GM13976 (cell line): ENCODE data around the gene RUSC2.

ENCODE experiments used
- DNase-seq: peaks from one replicate; pipeline ENCODE4 v3.0.0; 2012; ENCODE audit warnings: low spot score
- in situ Hi-C: fragments of 300-500 bp; cut with MboI; formaldehyde crosslinking; loops from one replicate; pipeline ENCODE4 v1.12.0; 2022; ENCODE audit warnings: low sequenced_read_pairs, mixed read lengths, inconsistent platforms; ENCODE audit not compliant: unreplicated experiment
- TF ChIP-seq, protein P1 (sequence below): IDR thresholded peaks from 2 replicates; pipeline ENCODE4 v1.5.1; 2012; ENCODE audit warnings: borderline replicate concordance, mild to moderate bottlenecking; ENCODE audit not compliant: insufficient read depth; ENCODE audit errors: extremely low read depth, missing control alignments, control extremely low read depth

Gene RUSC2

DNA sequence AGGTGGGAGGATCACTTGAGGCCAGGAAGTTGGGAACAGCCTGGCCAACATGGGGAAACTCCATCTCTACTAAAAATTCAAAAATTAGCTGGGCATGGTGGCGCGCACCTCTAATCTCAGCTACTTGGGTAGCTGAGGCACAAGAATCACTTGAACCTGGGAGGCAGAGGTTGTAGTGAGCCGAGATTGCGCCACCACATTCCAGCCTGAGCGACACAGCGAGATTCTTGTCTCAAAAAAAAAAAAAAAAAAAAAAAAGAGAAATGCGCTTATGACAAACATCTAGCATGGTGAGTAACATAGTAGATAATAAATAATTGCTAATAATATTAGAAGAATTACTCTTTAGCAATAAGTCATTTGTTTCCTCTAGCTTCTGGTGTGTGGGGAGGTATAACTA, 25.9 kb downstream of the RUSC2 start:
- in situ Hi-C loops, result no loop called here
- TF ChIP-seq, protein P1, sequence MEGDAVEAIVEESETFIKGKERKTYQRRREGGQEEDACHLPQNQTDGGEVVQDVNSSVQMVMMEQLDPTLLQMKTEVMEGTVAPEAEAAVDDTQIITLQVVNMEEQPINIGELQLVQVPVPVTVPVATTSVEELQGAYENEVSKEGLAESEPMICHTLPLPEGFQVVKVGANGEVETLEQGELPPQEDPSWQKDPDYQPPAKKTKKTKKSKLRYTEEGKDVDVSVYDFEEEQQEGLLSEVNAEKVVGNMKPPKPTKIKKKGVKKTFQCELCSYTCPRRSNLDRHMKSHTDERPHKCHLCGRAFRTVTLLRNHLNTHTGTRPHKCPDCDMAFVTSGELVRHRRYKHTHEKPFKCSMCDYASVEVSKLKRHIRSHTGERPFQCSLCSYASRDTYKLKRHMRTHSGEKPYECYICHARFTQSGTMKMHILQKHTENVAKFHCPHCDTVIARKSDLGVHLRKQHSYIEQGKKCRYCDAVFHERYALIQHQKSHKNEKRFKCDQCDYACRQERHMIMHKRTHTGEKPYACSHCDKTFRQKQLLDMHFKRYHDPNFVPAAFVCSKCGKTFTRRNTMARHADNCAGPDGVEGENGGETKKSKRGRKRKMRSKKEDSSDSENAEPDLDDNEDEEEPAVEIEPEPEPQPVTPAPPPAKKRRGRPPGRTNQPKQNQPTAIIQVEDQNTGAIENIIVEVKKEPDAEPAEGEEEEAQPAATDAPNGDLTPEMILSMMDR, result no peak
- DNase-seq, result no peak

DNA sequence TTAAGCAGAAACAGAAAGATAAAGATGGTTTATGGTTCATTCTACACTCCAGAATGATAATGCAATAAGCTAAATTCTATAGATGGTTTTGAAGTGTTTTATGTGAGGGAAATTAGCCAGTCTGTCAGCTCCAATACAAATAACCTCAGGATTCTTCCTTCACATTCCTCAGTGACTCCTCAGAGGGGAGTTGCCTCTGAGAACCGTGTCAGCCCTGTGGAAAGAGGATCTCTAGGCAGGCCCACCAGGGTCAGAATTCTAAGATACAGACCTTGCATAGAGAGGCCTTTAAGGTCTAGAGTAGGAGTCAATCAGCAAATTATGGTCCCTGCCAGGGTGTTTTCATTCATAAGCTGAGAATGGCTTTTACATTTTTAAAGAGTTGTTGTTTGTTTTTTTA, 26.6 kb downstream of the RUSC2 start:
- TF ChIP-seq, protein P1, result no peak
- no peak for DNase-seq
- in situ Hi-C loops, result no loop called here

DNA sequence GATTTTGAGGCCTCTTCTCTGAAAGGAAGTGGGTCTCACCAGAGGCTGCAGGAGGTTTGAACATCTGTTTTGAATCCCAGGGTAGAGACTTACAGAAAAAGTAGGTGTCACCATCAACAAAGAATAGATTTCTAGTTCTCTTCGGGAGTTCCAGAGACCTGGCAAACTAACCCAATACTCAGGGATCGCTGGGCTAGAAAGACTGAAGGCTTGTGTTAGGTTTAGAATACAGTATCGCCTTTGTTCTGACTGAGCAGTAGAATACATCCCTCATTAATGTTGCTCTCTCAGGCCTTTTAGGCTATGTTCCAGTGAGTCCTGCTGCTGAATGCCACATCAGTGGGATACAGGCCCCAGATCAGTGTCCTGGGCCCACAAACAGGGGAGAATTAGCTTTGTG, 27.2 kb downstream of the RUSC2 start:
- DNase-seq, result no peak
- TF ChIP-seq, protein P1, result no peak
- in situ Hi-C loops, result no loop called here

DNA sequence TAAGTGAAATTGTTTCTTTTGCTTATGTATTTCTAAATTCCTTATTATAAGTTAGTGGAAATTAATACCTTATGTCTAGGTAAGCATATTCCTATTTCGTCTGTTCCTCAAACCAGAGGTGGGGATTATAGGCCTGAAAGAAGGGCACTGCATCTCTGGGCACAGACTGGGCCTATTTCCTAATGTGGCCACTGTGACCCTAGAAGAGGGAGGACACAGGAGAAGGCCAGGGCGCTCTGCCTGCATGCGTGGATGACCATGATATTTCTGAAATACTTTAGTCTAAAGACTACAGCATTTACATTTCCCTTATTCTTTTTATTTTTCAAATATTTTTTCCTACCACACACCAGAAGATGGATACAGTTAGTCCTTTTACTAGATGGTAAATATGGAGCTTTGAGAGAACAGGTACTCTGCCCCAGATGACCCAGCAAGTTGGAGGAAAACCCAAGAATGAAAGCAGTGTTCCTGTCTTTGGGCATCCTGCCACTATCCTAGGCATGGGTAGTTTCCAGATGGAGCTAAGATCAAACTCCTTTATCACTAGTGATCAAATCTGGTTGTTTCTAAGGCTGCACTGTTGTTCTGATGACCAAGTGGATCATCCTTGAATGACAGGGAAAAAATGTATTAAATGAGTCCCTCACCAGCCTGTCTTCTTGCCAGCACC, 27.8 kb downstream of the RUSC2 start:
- TF ChIP-seq, protein P1, result no peak
- in situ Hi-C loops, result no loop called here
- no peak for DNase-seq

DNA sequence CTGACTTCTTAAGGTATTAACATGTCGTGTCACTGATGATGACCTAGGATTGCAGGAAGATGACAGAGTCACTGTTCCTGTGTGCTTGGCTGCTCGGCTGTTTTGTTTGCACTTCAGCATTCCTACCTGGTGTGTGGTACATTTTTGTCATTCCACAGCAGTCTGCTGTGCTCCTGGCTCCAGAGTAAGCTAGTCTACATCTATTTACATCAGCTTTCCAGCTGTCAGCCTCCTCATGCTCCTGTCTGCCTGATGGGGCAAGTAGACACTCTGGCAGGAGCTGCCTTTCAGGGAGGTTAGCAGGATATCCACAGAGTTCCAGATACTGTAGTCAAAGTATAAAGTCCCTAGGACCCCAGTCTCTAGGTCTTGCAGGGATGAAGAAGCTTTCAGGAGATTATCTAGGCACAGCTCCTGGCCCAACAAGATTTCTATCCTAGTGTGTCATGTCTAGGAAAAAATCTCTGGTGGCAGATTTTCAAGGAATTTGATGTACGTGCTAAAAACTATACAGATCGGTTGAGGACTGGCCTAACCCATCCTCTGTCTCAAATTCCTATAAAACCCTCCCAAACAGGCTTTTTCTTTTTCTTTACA, 28.4 kb downstream of the RUSC2 start:
- no peak for DNase-seq
- TF ChIP-seq, protein P1, result no peak
- in situ Hi-C loops, result no loop called here

DNA sequence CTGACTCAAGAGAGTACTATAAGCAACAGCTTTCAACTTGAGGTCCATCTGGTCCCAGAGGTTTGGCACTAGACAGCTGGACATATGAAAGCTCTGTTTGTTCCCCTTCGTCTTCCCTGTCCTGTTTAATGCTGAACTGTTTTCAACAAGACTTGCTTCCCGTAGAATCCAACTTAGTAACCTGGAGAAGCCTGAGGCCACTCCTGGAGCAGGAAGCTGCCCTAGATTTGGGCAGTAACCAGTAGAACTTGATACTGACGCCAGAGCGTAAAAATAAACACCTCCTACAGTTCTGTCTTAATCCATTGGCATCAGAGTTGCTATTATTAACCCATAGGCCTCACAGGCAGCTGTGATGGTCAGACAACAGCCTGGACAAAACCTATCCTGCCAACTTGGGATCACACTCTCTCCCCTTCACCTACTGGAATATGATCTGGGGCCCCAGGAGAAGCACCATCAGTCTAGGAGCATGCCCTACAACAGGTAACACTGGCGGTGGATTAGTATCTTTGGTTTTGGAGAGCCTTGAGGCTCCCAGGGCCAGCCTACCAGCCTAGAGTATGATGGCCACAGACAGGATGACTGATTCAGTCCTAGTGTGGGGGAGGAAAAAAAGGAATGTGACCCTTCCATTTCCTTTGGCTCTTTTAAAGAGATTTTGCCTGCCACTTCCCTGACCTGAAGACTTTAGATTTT, 29.2 kb downstream of the RUSC2 start:
- TF ChIP-seq, protein P1, result no peak
- in situ Hi-C loops, result no loop called here
- no peak for DNase-seq
